ENCODE results near the gene CYTH2. TPM values are rescaled to one million over a fixed set of nuclear protein-coding genes. Genes with fewer than 3 reads are reported as not detected.

CYTH2 gene
- total RNA-seq, 4 donors from 2014 or later: 40.1 to 50.7 (median 48.4) TPM

GRCh38 chr19:48477067-48477685, 8.0 kb downstream of the CYTH2 start:
- Histone ChIP-seq H3K36me3 (peaks cover 63 to 73% (median 73%) of the 10 kb centered on the region in 4 donors), H3K27ac (replicated peaks in 1 of 4) (peak overlapping the region in 1 of 4 donors; percentile 14), H3K9me3 (no peaks in the 10 kb centered on the region), H3K4me1 (peaks cover 21 to 39% (median 23%) of the 10 kb centered on the region in 4 donors), H3K4me3 (no peak overlapping the region), H3K27me3 (no peaks in the 10 kb centered on the region)
- DNase-seq (ENCODE audit: extremely low spot score): no peak
- TF ChIP-seq POLR2AphosphoS5 (IDR thresholded peaks at IDR 0.05): no peak
- 77% methylated on average over 10 of the region's 10 CpGs for WGBS
- intact Hi-C loops (cut with DNase I): no loop called here

GRCh38 chr19:48477698-48478338, 8.6 kb downstream of the CYTH2 start:
- TF ChIP-seq POLR2A (IDR thresholded peaks at IDR 0.05; ENCODE audit: low read depth) (no peak), EP300 (IDR thresholded peaks at IDR 0.05) (no peak), POLR2AphosphoS5 (IDR thresholded peaks at IDR 0.05) (no peak), CTCF (IDR thresholded peaks at IDR 0.05) (no peak)
- H3K36me3 ChIP-seq: peaks cover 57 to 67% (median 66%) of the 10 kb centered on the region in 4 donors
- DNase-seq (ENCODE audit: extremely low spot score): no peak
- intact Hi-C loops (cut with DNase I): no loop called here
- 74% methylated on average over 22 of the region's 22 CpGs for WGBS
- no peaks in the 10 kb centered on the region for H3K9me3 ChIP-seq
- H3K27me3 ChIP-seq: no peaks in the 10 kb centered on the region
- H3K4me3 ChIP-seq: no peak overlapping the region
- H3K4me1 ChIP-seq: peaks cover 25 to 38% (median 27%) of the 10 kb centered on the region in 4 donors
- no peak overlapping the region for H3K27ac ChIP-seq (replicated peaks in 1 of 4)

GRCh38 chr19:48478339-48479256, 9.4 kb downstream of the CYTH2 start:
- no peaks in the 10 kb centered on the region for H3K27me3 ChIP-seq
- TF ChIP-seq CTCF (IDR thresholded peaks at IDR 0.05) (no peak), EP300 (IDR thresholded peaks at IDR 0.05) (no peak), POLR2AphosphoS5 (IDR thresholded peaks at IDR 0.05) (no peak)
- peaks cover 25 to 32% (median 27%) of the 10 kb centered on the region in 4 donors for H3K4me1 ChIP-seq
- intact Hi-C loops (cut with DNase I): no loop called here
- peaks cover 50 to 59% (median 58%) of the 10 kb centered on the region in 4 donors for H3K36me3 ChIP-seq
- no peaks in the 10 kb centered on the region for H3K9me3 ChIP-seq
- H3K27ac ChIP-seq (replicated peaks in 1 of 4): peak overlapping the region in 1 of 4 donors; percentile 94
- DNase-seq (ENCODE audit: extremely low spot score): no peak
- WGBS: 84% methylated on average over 17 of the region's 29 CpGs
- H3K4me3 ChIP-seq: no peak overlapping the region

- WGBS: 64% methylated on average over 7 of the region's 7 CpGs
These were observed 10.5 kb downstream of the CYTH2 start for GRCh38 chr19:48479686-48480085.

More at GRCh38 chr19:48479686-48480085, 10.5 kb downstream of the CYTH2 start:
- intact Hi-C loops (cut with DNase I): no loop called here
- no peak for DNase-seq (ENCODE audit: extremely low spot score)
- Histone ChIP-seq H3K4me1 (peaks cover 25 to 32% (median 27%) of the 10 kb centered on the region in 4 donors), H3K9me3 (no peaks in the 10 kb centered on the region), H3K27ac (replicated peaks in 1 of 4) (peak overlapping the region; percentile 88 to 95 (median 94)), H3K36me3 (peaks cover 39 to 48% (median 48%) of the 10 kb centered on the region in 4 donors), H3K27me3 (no peaks in the 10 kb centered on the region), H3K4me3 (peak overlapping the region in 3 of 4 donors; percentile 64 to 67 (median 65))
- TF ChIP-seq POLR2A (IDR thresholded peaks at IDR 0.05; ENCODE audit: low read depth) (no peak), CTCF (IDR thresholded peaks at IDR 0.05) (no peak), POLR2AphosphoS5 (IDR thresholded peaks at IDR 0.05) (no peak), EP300 (IDR thresholded peaks at IDR 0.05) (no peak)
